Measurements from ENCODE around the gene B3GAT2. TPM values are rescaled to one million over a fixed set of nuclear protein-coding genes. Genes with fewer than 3 reads are reported as not detected.

The B3GAT2 gene
- total RNA-seq, 1 experiment from 2014 or later = not detected

DNA sequence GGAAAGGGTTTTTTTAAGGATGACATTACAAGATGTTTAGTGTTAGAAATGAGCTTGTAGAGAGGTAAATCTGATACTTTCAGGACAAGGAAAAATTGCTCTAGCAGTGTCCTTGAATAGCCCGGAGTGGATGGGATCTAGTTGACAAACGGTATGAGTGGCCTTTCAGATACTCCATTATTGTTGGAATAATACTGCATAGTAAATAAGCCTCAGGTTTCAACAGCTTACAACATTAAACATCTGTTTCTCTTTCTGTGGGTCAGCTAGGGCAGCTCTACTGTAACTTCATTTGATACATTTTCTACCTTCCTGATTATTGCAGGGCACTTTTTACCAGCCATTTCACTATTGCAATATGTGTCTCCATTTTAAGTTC is 118.0 kb downstream of the B3GAT2 start:
- ATAC-seq = no peak
- intact Hi-C loops (cut with micrococcal nuclease) = no loop called here
- no peaks in the 10 kb centered on the region for H3K79me2 ChIP-seq (ENCODE audit: low read length)
- H4K20me1 ChIP-seq (ENCODE audit: low read length) = no peaks in the 10 kb centered on the region
- TF ChIP-seq EZH2 (IDR thresholded peaks at IDR 0.05; ENCODE audit: low read length, unreplicated experiment) (no peak), EZH2phosphoT487 (IDR thresholded peaks at IDR 0.05; ENCODE audit: borderline replicate concordance, low read length) (no peak)
- TF ChIP-seq, protein P1, sequence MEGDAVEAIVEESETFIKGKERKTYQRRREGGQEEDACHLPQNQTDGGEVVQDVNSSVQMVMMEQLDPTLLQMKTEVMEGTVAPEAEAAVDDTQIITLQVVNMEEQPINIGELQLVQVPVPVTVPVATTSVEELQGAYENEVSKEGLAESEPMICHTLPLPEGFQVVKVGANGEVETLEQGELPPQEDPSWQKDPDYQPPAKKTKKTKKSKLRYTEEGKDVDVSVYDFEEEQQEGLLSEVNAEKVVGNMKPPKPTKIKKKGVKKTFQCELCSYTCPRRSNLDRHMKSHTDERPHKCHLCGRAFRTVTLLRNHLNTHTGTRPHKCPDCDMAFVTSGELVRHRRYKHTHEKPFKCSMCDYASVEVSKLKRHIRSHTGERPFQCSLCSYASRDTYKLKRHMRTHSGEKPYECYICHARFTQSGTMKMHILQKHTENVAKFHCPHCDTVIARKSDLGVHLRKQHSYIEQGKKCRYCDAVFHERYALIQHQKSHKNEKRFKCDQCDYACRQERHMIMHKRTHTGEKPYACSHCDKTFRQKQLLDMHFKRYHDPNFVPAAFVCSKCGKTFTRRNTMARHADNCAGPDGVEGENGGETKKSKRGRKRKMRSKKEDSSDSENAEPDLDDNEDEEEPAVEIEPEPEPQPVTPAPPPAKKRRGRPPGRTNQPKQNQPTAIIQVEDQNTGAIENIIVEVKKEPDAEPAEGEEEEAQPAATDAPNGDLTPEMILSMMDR (conservative IDR thresholded peaks at IDR 0.05; ENCODE audit: low read depth, low read length) = no peak
- BruUV-seq (replicated peaks) = no TSS peak
- H3F3A ChIP-seq (ENCODE audit: low read length, unreplicated experiment) = no peaks in the 10 kb centered on the region
- ChIA-PET CTCF (no interaction called here), POLR2A (ENCODE audit: unreplicated experiment) (no interaction called here)
- no peaks in the 10 kb centered on the region for H3K36me3 ChIP-seq (ENCODE audit: low read depth, low read length)
- H3K9me3 ChIP-seq (ENCODE audit: low read length) = no peaks in the 10 kb centered on the region
- no peaks in the 10 kb centered on the region for H3K27me3 ChIP-seq (ENCODE audit: low read length)
- no peak overlapping the region for H3K4me2 ChIP-seq (ENCODE audit: low read length)
- H3K9ac ChIP-seq (ENCODE audit: low read length) = no peak overlapping the region
- no peak overlapping the region for H2AFZ ChIP-seq (ENCODE audit: low read length)
- no peak for DNase-seq
- H3K4me1 ChIP-seq (ENCODE audit: insufficient read depth, low read length) = no peaks in the 10 kb centered on the region
- no peak overlapping the region for H3K27ac ChIP-seq (ENCODE audit: low read length)
- no peaks in the 10 kb centered on the region for H3K9me2 ChIP-seq (replicated peaks; ENCODE audit: low read length)
- H3K4me3 ChIP-seq (ENCODE audit: low read length) = no peak overlapping the region

GRCh38 chr6:70834520-70834919 is 122.3 kb downstream of the B3GAT2 start:
- H3K27ac ChIP-seq (ENCODE audit: low read length) = no peak overlapping the region
- no TSS peak for BruUV-seq (replicated peaks)
- TF ChIP-seq EZH2 (IDR thresholded peaks at IDR 0.05; ENCODE audit: low read length, unreplicated experiment) = no peak
- TF ChIP-seq, protein P1 (conservative IDR thresholded peaks at IDR 0.05; ENCODE audit: low read depth, low read length) = no peak
- TF ChIP-seq EZH2phosphoT487 (IDR thresholded peaks at IDR 0.05; ENCODE audit: borderline replicate concordance, low read length) = no peak
- no peaks in the 10 kb centered on the region for H3K9me3 ChIP-seq (ENCODE audit: low read length)
- no peak overlapping the region for H3K4me3 ChIP-seq (ENCODE audit: low read length)
- no peaks in the 10 kb centered on the region for H3K9me2 ChIP-seq (replicated peaks; ENCODE audit: low read length)
- ChIA-PET CTCF (no interaction called here), POLR2A (ENCODE audit: unreplicated experiment) (no interaction called here)
- no peak overlapping the region for H3K4me2 ChIP-seq (ENCODE audit: low read length)
- no peaks in the 10 kb centered on the region for H4K20me1 ChIP-seq (ENCODE audit: low read length)
- DNase-seq (no peak), ATAC-seq (no peak)
- H3K36me3 ChIP-seq (ENCODE audit: low read depth, low read length) = no peaks in the 10 kb centered on the region
- no peak overlapping the region for H2AFZ ChIP-seq (ENCODE audit: low read length)
- no peaks in the 10 kb centered on the region for H3K27me3 ChIP-seq (ENCODE audit: low read length)
- intact Hi-C loops (cut with micrococcal nuclease) = no loop called here
- no peaks in the 10 kb centered on the region for H3K79me2 ChIP-seq (ENCODE audit: low read length)
- no peak overlapping the region for H3K9ac ChIP-seq (ENCODE audit: low read length)
- no peaks in the 10 kb centered on the region for H3F3A ChIP-seq (ENCODE audit: low read length, unreplicated experiment)
- H3K4me1 ChIP-seq (ENCODE audit: insufficient read depth, low read length) = no peaks in the 10 kb centered on the region

DNA sequence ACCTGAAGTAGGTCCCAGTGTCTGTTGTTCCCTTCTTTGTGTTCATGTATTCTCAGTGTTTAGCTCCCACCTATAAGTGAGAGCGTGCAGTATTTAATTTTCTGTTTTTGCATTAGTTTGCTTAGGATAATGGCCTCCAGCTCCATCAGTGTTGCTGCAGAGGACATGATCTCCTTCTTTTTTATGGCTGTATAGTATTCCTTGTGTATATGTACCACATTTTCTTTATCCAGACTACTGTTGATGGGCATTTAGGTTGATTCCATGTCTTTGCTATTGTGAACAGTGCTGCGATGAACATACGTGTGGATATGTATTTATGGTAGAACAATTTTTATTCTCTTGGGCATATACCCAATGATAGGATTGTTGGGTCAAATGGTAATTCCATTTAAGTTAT is 125.4 kb downstream of the B3GAT2 start:
- intact Hi-C loops (cut with micrococcal nuclease) = no loop called here
- no peaks in the 10 kb centered on the region for H3K4me1 ChIP-seq (ENCODE audit: insufficient read depth, low read length)
- POLR2A ChIA-PET (ENCODE audit: unreplicated experiment) = no interaction called here
- no peak overlapping the region for H3K4me2 ChIP-seq (ENCODE audit: low read length)
- H3K36me3 ChIP-seq (ENCODE audit: low read depth, low read length) = no peaks in the 10 kb centered on the region
- H3K27me3 ChIP-seq (ENCODE audit: low read length) = no peaks in the 10 kb centered on the region
- H3F3A ChIP-seq (ENCODE audit: low read length, unreplicated experiment) = no peaks in the 10 kb centered on the region
- H3K9ac ChIP-seq (ENCODE audit: low read length) = no peak overlapping the region
- H2AFZ ChIP-seq (ENCODE audit: low read length) = no peak overlapping the region
- no peak for TF ChIP-seq EZH2 (IDR thresholded peaks at IDR 0.05; ENCODE audit: low read length, unreplicated experiment)
- TF ChIP-seq, protein P1 (conservative IDR thresholded peaks at IDR 0.05; ENCODE audit: low read depth, low read length) = no peak
- no peak for TF ChIP-seq EZH2phosphoT487 (IDR thresholded peaks at IDR 0.05; ENCODE audit: borderline replicate concordance, low read length)
- no peaks in the 10 kb centered on the region for H4K20me1 ChIP-seq (ENCODE audit: low read length)
- H3K79me2 ChIP-seq (ENCODE audit: low read length) = no peaks in the 10 kb centered on the region
- H3K4me3 ChIP-seq (ENCODE audit: low read length) = no peak overlapping the region
- no TSS peak for BruUV-seq (replicated peaks)
- no peaks in the 10 kb centered on the region for H3K9me3 ChIP-seq (ENCODE audit: low read length)
- ATAC-seq (no peak), DNase-seq (no peak)
- no peak overlapping the region for H3K27ac ChIP-seq (ENCODE audit: low read length)
- H3K9me2 ChIP-seq (replicated peaks; ENCODE audit: low read length) = no peaks in the 10 kb centered on the region
- CTCF ChIA-PET = no interaction called here
